ENCODE results near the gene LY9. TPM values are rescaled to one million over a fixed set of nuclear protein-coding genes. Genes with fewer than 3 reads are reported as not detected.

The LY9 gene
- total RNA-seq, 2 experiments from 2014 or later, result 19.5 to 19.6 TPM

DNA sequence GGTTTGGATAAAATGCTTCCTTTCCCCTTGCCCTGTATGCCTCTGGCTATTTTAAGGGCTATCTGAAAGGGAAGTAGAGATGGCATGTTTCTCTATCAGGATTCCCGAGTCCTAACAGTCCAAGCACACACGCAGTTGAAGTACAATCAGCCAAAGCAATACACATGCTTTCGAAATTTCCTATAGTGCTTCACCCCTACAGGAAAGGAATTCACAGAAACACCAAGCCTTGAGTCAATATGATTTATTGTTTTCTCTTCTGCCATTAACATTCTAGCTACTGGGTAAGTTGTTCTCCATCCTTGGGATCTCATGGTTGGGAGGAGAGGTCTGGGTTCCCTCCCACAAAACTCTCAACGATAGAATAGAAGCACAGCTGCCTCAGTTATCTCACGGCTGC, 80.3 kb downstream of the LY9 start:
- H3K4me3 Mint-ChIP-seq, result no peak overlapping the region
- intact Hi-C loops (cut with micrococcal nuclease), result loop anchor here (2.0 to 5.0 kb wide), 2 partner anchors 100 to 194 kb away; no protein-coding TSS in a partner anchor
- no peak for DNase-seq
- H3K9me3 Mint-ChIP-seq, result no peaks in the 10 kb centered on the region
- no peak overlapping the region for H3K27ac Mint-ChIP-seq
- H3K36me3 Mint-ChIP-seq (ENCODE audit: low read depth), result no peaks in the 10 kb centered on the region
- peaks cover 16% of the 10 kb centered on the region for H3K4me1 Mint-ChIP-seq (ENCODE audit: low read depth)
- CTCF ChIA-PET, result interaction anchor here (1.6 to 2.3 kb wide), 8 partner anchors 14 to 150 kb away, joined by 5 to 14 read pairs (median 5); partner anchors contain the start of genes CD244 and ITLN2
- no peaks in the 10 kb centered on the region for H3K27me3 Mint-ChIP-seq (ENCODE audit: low read depth)

GRCh38 chr1:160877221-160877620, 81.2 kb downstream of the LY9 start:
- intact Hi-C loops (cut with micrococcal nuclease), result loop anchor here (1.0 to 5.0 kb wide), 4 partner anchors 42 to 195 kb away; no protein-coding TSS in a partner anchor
- no peaks in the 10 kb centered on the region for H3K27me3 Mint-ChIP-seq (ENCODE audit: low read depth)
- H3K27ac Mint-ChIP-seq, result no peak overlapping the region
- H3K36me3 Mint-ChIP-seq (ENCODE audit: low read depth), result no peaks in the 10 kb centered on the region
- CTCF ChIA-PET, result interaction anchor here (0.6 to 2.3 kb wide), 15 partner anchors 15 to 806 kb away, joined by 3 to 14 read pairs (median 5); partner anchors contain the start of genes CD244 and ITLN2
- H3K9me3 Mint-ChIP-seq, result no peaks in the 10 kb centered on the region
- H3K4me1 Mint-ChIP-seq (ENCODE audit: low read depth), result peaks cover 16% of the 10 kb centered on the region
- H3K4me3 Mint-ChIP-seq, result no peak overlapping the region
- DNase-seq, result peak; percentile 14

Other genes with a start within 250 kb of the LY9 start
- 1 to 10 TPM; 8.6 to 9.2 TPM for gene CD84, start 216.7 kb upstream of the LY9 start, total RNA-seq
- gene SLAMF1, start 149.1 kb upstream of the LY9 start, total RNA-seq, result 100 to 1,000 TPM; 101 to 112 TPM
- 100 to 1,000 TPM; 338 to 340 TPM for gene CD48, start 84.4 kb upstream of the LY9 start, total RNA-seq
- 10 to 100 TPM; 79.9 to 82.2 TPM for gene SLAMF7, start 56.9 kb upstream of the LY9 start, total RNA-seq
- gene CD244, start 66.7 kb downstream of the LY9 start, total RNA-seq, result under 1 TPM in 1 of 2 experiments, not detected in 1; 0.15 TPM
- gene ITLN1, start 89.0 kb downstream of the LY9 start, total RNA-seq, result not detected
- not detected for gene ITLN2, start 158.6 kb downstream of the LY9 start, total RNA-seq
- gene F11R, start 225.0 kb downstream of the LY9 start, total RNA-seq, result 10 to 100 TPM; 26.0 to 26.9 TPM
- 10 to 100 TPM; 50.3 to 51.5 TPM for gene TSTD1, start 242.8 kb downstream of the LY9 start, total RNA-seq
- 10 to 100 TPM; 43.7 to 44.2 TPM for gene USF1, start 249.8 kb downstream of the LY9 start, total RNA-seq